T-cell (primary cell): ENCODE measurements around the gene VEGFA. TPM values are rescaled to one million over a fixed set of nuclear protein-coding genes. Genes with fewer than 3 reads are reported as not detected.

Experiments
- total RNA-seq, 35 experiments: library from RNA in 6 of 35; stranded (reverse) in 6 of 35; fragments of 120-200 nt in 1 of 35; gene quantifications; one replicate each; pipeline versions ENCODE4 v1.2.1 to v1.2.4 and lab custom pipeline; 2013 to 2026

VEGFA gene
- total RNA-seq, 5 donors from 2014 or later (not counting 1 experiment from before 2014, with no cell fraction given), result 1.1 to 8.9 (median 6.4) TPM

Other genes with a start within 250 kb of the VEGFA start
- 10 to 100 TPM; 48.2 to 51.4 (median 50.3) TPM for gene XPO5, start 194.2 kb upstream of the VEGFA start, total RNA-seq
- gene POLH, start 194.0 kb upstream of the VEGFA start, total RNA-seq, result 10 to 100 TPM; 14.4 to 38.5 (median 25.6) TPM
- 10 to 100 TPM; 58.4 to 87.0 (median 75.2) TPM for gene GTPBP2, start 140.9 kb upstream of the VEGFA start, total RNA-seq
- 10 to 100 TPM; 16.6 to 32.1 (median 28.9) TPM for gene MAD2L1BP, start 134.4 kb upstream of the VEGFA start, total RNA-seq
- not detected for gene RSPH9, start 125.2 kb upstream of the VEGFA start, total RNA-seq
- gene MRPS18A, start 82.4 kb upstream of the VEGFA start, total RNA-seq, result 10 to 100 TPM; 22.9 to 34.9 (median 30.6) TPM